Neuronal stem cell (in vitro differentiated cells): Measurements from ENCODE around the gene SEPHS1.
A peak's percentile ranks its signal among the peaks of the same experiment; 100 is the strongest.
"Not testable (repeated sequence)": the region's sequence is repeated elsewhere in the genome, so short reads cannot be mapped to it uniquely, and the experiment has no call there.

Source experiments
- DNase-seq: peaks from one replicate; pipeline ENCODE4 v3.0.0-alpha.2; 2013; ENCODE audit warnings: low spot score
- H2AFZ ChIP-seq: one replicate; pipeline ENCODE4 v1.6.1; 2013; ENCODE audit warnings: mild to moderate bottlenecking, low read length, inconsistent platforms
- H2AK5ac ChIP-seq: 2 replicates; pipeline ENCODE4 v1.6.1; 2013; ENCODE audit warnings: low read depth, mild to moderate bottlenecking, inconsistent platforms, low read length, moderate library complexity, mixed read lengths
- H2BK120ac ChIP-seq: 2 replicates; pipeline ENCODE4 v1.6.1; 2013; ENCODE audit warnings: low read depth, mild to moderate bottlenecking, inconsistent platforms, low read length, moderate library complexity, mixed read lengths
- H2BK12ac ChIP-seq: one replicate; pipeline ENCODE4 v1.6.1; 2013; ENCODE audit warnings: low read length, inconsistent platforms
- H2BK15ac ChIP-seq: 2 replicates; pipeline ENCODE4 v1.6.1; 2013; ENCODE audit warnings: mild to moderate bottlenecking, low read length, inconsistent platforms, mixed read lengths
- H2BK5ac ChIP-seq: one replicate; pipeline ENCODE4 v1.6.1; 2013; ENCODE audit warnings: inconsistent platforms, mild to moderate bottlenecking, low read length, moderate library complexity
- H3K14ac ChIP-seq: one replicate; pipeline ENCODE4 v1.6.1; 2013; ENCODE audit warnings: low read length, inconsistent platforms
- H3K18ac ChIP-seq: 2 replicates; pipeline ENCODE4 v1.6.1; 2013; ENCODE audit warnings: low read length, inconsistent platforms
- H3K23ac ChIP-seq: 2 replicates; pipeline ENCODE4 v1.6.1; 2013; ENCODE audit warnings: low read depth, mild to moderate bottlenecking, mixed read lengths, low read length, inconsistent platforms; ENCODE audit not compliant: poor library complexity
- H3K27ac ChIP-seq: replicated peaks from 3 replicates; pipeline ENCODE4 v1.5.1; 2013; ENCODE audit warnings: low read length, inconsistent platforms
- H3K27me3 ChIP-seq, 3 experiments: 2 replicates each; pipeline ENCODE4 v1.6.1; 2013; ENCODE audit warnings: low read length in 3 of 3, mild to moderate bottlenecking in 2 of 3, inconsistent platforms in 1 of 3, low read depth in 1 of 3, mixed read lengths in 1 of 3, moderate library complexity in 1 of 3; ENCODE audit not compliant: control insufficient read depth in 3 of 3, insufficient read depth in 3 of 3
- H3K36me3 ChIP-seq, 2 donors: replicated peaks in 1 of 2; 2 replicates each; pipeline ENCODE4 v1.6.1; 2013; ENCODE audit warnings: low read length in 2 of 2; ENCODE audit not compliant: control insufficient read depth in 2 of 2, insufficient read depth in 2 of 2
- H3K4ac ChIP-seq: 2 replicates; pipeline ENCODE4 v1.6.1; 2013; ENCODE audit warnings: inconsistent platforms, mild to moderate bottlenecking, low read length, moderate library complexity
- H3K4me1 ChIP-seq, 2 donors: 1 replicate in 1 of 2; 2 replicates in 1 of 2; pipeline ENCODE4 v1.6.1; 2013; ENCODE audit warnings: low read length in 2 of 2, low read depth in 1 of 2; ENCODE audit not compliant: control insufficient read depth in 2 of 2, insufficient read depth in 1 of 2
- H3K4me2 ChIP-seq: one replicate; pipeline ENCODE4 v1.6.1; 2013; ENCODE audit warnings: mild to moderate bottlenecking, low read length, inconsistent platforms; ENCODE audit not compliant: insufficient read depth, poor library complexity, severe bottlenecking
- H3K4me3 ChIP-seq, 2 donors: 2 replicates each; pipeline ENCODE4 v1.5.1; 2013; ENCODE audit warnings: low read length in 2 of 2, mild to moderate bottlenecking in 2 of 2, inconsistent platforms in 1 of 2, moderate library complexity in 1 of 2
- H3K79me1 ChIP-seq: one replicate; pipeline ENCODE4 v1.6.1; 2013; ENCODE audit warnings: low read depth, mild to moderate bottlenecking, inconsistent platforms, low read length, moderate library complexity
- H3K9ac ChIP-seq: one replicate; pipeline ENCODE4 v1.6.1; 2013; ENCODE audit warnings: mild to moderate bottlenecking, low read depth, low read length, inconsistent platforms; ENCODE audit not compliant: poor library complexity
- H3K9me3 ChIP-seq, 2 donors: replicated peaks in 1 of 2; 2 replicates each; pipeline versions ENCODE3 to v1.6.1; 2013; ENCODE audit warnings: low read length in 2 of 2, mild to moderate bottlenecking in 2 of 2, inconsistent platforms in 1 of 2, low read depth in 1 of 2, mixed read lengths in 1 of 2, moderate library complexity in 1 of 2; ENCODE audit not compliant: control insufficient read depth in 2 of 2, insufficient read depth in 1 of 2
- H4K8ac ChIP-seq: one replicate; pipeline ENCODE4 v1.6.1; 2013; ENCODE audit warnings: low read depth, mild to moderate bottlenecking, inconsistent platforms, low read length, moderate library complexity
- H4K91ac ChIP-seq: one replicate; pipeline ENCODE4 v1.6.1; 2013; ENCODE audit warnings: low read length, low read depth, mild to moderate bottlenecking, inconsistent platforms; ENCODE audit not compliant: poor library complexity
- WGBS, 2 donors: extraction: QIAGEN DNeasy Blood & Tissue Kit; methylation state at CpG; one replicate each; pipeline ENCODE4 v1.1.7; 2013; ENCODE audit warnings: missing lambda C conversion rate in 2 of 2, mixed read lengths in 1 of 2; ENCODE audit not compliant: insufficient read length in 2 of 2, insufficient replicate concordance in 1 of 2; ENCODE audit errors: extremely low coverage in 2 of 2; 5-methylcytosine and 5-hydroxymethylcytosine counted together

SEPHS1 gene

GRCh38 chr10:13276146-13276545 lies 71.9 kb downstream of the SEPHS1 start:
- H4K91ac ChIP-seq, H2BK12ac ChIP-seq, H3K18ac ChIP-seq, H2BK15ac ChIP-seq, H3K4me3 ChIP-seq, H3K9me3 ChIP-seq, H3K4me2 ChIP-seq, DNase-seq, H3K14ac ChIP-seq, H3K4ac ChIP-seq, H4K8ac ChIP-seq, H2BK5ac ChIP-seq, H3K79me1 ChIP-seq, H2AK5ac ChIP-seq, H2AFZ ChIP-seq, H3K27ac ChIP-seq, H3K9ac ChIP-seq, H3K27me3 ChIP-seq, H3K23ac ChIP-seq, H2BK120ac ChIP-seq, H3K4me1 ChIP-seq: not testable (repeated sequence)
- peaks cover 0 to 16% of the 10 kb centered on the region in 2 donors for H3K36me3 ChIP-seq
- WGBS, 2 donors = no CpG with 5 or more reads among the region's 11 CpGs

- no peak overlapping the region for H2BK120ac ChIP-seq
- H3K14ac ChIP-seq = no peak overlapping the region
- H2AFZ ChIP-seq = peak overlapping the region; percentile 84
- peak overlapping the region; percentile 37 for H3K4ac ChIP-seq
- H3K9ac ChIP-seq = no peak overlapping the region
- DNase-seq = no peak
- no peak overlapping the region for H2AK5ac ChIP-seq
- H3K4me2 ChIP-seq = no peak overlapping the region
- H3K4me3 ChIP-seq = no peak overlapping the region
- WGBS, 2 donors = no CpG with 5 or more reads among the region's 12 CpGs
- peak overlapping the region; percentile 23 for H3K18ac ChIP-seq
- H3K36me3 ChIP-seq = no peaks in the 10 kb centered on the region
- H3K27ac ChIP-seq = no peak overlapping the region
- no peak overlapping the region for H3K23ac ChIP-seq
- H4K8ac ChIP-seq = peak overlapping the region; percentile 92
- no peaks in the 10 kb centered on the region for H3K9me3 ChIP-seq
- H3K4me1 ChIP-seq = peaks cover 5 to 9% of the 10 kb centered on the region in 2 donors
- no peak overlapping the region for H4K91ac ChIP-seq
- H3K79me1 ChIP-seq = no peaks in the 10 kb centered on the region
- no peak overlapping the region for H2BK5ac ChIP-seq
- H2BK12ac ChIP-seq = no peak overlapping the region
- H3K27me3 ChIP-seq = no peaks in the 10 kb centered on the region
- H2BK15ac ChIP-seq = no peak overlapping the region
Measured at GRCh38 chr10:13272164-13272571, 75.9 kb downstream of the SEPHS1 start.

DNA sequence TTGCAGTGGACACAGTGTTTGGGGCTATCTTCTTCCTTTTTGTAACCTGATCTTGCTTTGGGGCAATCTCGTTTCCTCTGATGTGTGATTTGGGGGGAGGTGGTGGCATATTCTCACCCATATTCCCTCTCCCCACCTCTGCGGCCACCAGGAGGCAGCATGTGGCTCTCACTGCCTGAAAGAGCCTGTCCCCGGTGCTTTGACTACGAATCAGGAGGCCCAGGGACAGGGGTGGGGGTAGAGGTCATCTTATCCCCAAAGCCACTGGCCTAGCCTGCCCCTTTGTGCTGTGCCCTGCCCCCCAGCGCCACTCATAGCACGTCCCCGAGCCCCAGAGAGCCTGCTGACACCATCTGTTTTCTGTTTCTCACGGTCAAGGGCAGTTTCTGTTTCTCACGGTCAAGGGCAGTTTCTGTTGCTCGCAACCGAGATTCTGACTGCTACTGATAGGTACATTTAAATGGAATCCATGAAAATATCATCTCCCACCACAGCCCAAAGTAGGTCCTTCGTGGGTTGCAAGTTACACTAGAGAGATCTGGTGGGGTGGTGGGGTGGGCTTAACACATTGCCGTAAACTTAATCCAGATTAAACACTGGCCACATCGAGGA lies 76.4 kb downstream of the SEPHS1 start:
- no peak overlapping the region for H2BK15ac ChIP-seq
- H3K4me2 ChIP-seq = no peak overlapping the region
- peaks cover 5 to 9% of the 10 kb centered on the region in 2 donors for H3K4me1 ChIP-seq
- no peaks in the 10 kb centered on the region for H3K27me3 ChIP-seq
- no peaks in the 10 kb centered on the region for H3K79me1 ChIP-seq
- H3K23ac ChIP-seq = peak overlapping the region; percentile 40
- peak overlapping the region; percentile 69 for H3K18ac ChIP-seq
- no CpG with 5 or more reads among the region's 14 CpGs for WGBS, 2 donors
- no peaks in the 10 kb centered on the region for H3K9me3 ChIP-seq
- H4K8ac ChIP-seq = no peak overlapping the region
- no peak for DNase-seq
- H3K27ac ChIP-seq = no peak overlapping the region
- H3K4me3 ChIP-seq = no peak overlapping the region
- H2BK5ac ChIP-seq = no peak overlapping the region
- H3K9ac ChIP-seq = no peak overlapping the region
- no peak overlapping the region for H3K4ac ChIP-seq
- H3K14ac ChIP-seq = no peak overlapping the region
- H2AK5ac ChIP-seq = no peak overlapping the region
- no peak overlapping the region for H2BK120ac ChIP-seq
- H4K91ac ChIP-seq = no peak overlapping the region
- no peak overlapping the region for H2BK12ac ChIP-seq
- H2AFZ ChIP-seq = peak overlapping the region; percentile 84
- no peaks in the 10 kb centered on the region for H3K36me3 ChIP-seq

- Histone ChIP-seq H3K14ac (no peak overlapping the region), H2BK15ac (no peak overlapping the region), H2AK5ac (no peak overlapping the region), H2BK120ac (no peak overlapping the region), H3K9ac (no peak overlapping the region), H4K8ac (no peak overlapping the region), H3K18ac (peak overlapping the region; percentile 69), H2AFZ (peak overlapping the region; percentile 84), H3K4me3 (no peak overlapping the region), H3K79me1 (no peaks in the 10 kb centered on the region), H2BK12ac (no peak overlapping the region), H3K4me2 (no peak overlapping the region), H3K27ac (no peak overlapping the region), H2BK5ac (no peak overlapping the region), H3K23ac (peak overlapping the region; percentile 40), H3K27me3 (no peaks in the 10 kb centered on the region), H3K4me1 (peaks cover 5 to 9% of the 10 kb centered on the region in 2 donors), H4K91ac (no peak overlapping the region), H3K4ac (no peak overlapping the region), H3K9me3 (no peaks in the 10 kb centered on the region), H3K36me3 (no peaks in the 10 kb centered on the region)
- DNase-seq = no peak
- no CpG with 5 or more reads among the region's 9 CpGs for WGBS, 2 donors
Measured at GRCh38 chr10:13270877-13271551, 77.1 kb downstream of the SEPHS1 start.
